HEK293 (cell line): Measurements from ENCODE around the gene POLR2L.
A peak's percentile ranks its signal among the peaks of the same experiment; 100 is the strongest.

ENCODE experiments used
- HOXC10 ChIP-seq: sonication (generic); formaldehyde crosslinking; IDR thresholded peaks from 2 replicates; pipeline ENCODE4 v1.8.1; 2023; ENCODE audit warnings: mild to moderate bottlenecking, missing genetic modification reagents
- KLF7 ChIP-seq: fragments of 450-650 bp; formaldehyde crosslinking; IDR thresholded peaks from 2 replicates; pipeline ENCODE4 v1.5.1; 2016; ENCODE audit warnings: missing biosample characterization, missing genetic modification characterization, borderline replicate concordance
- WT1 ChIP-seq: fragments of 450-650 bp; formaldehyde crosslinking; IDR thresholded peaks from 2 replicates; pipeline ENCODE4 v1.5.1; 2016; ENCODE audit warnings: missing biosample characterization, missing genetic modification characterization
- ZBTB1 ChIP-seq: fragments of 450-650 bp; formaldehyde crosslinking; IDR thresholded peaks from 2 replicates; pipeline ENCODE4 v1.5.1; 2016; ENCODE audit warnings: missing biosample characterization, missing genetic modification characterization
- ZEB2 ChIP-seq: fragments of 450-650 bp; formaldehyde crosslinking; IDR thresholded peaks from 2 replicates; pipeline ENCODE4 v1.5.1; 2016; ENCODE audit warnings: missing biosample characterization, missing genetic modification characterization
- ZFP3 ChIP-seq: fragments of 450-650 bp; formaldehyde crosslinking; IDR thresholded peaks from 2 replicates; pipeline ENCODE4 v1.5.1; 2016; ENCODE audit warnings: low read depth, missing biosample characterization, missing genetic modification characterization
- ZNF112 ChIP-seq: fragments of 450-650 bp; formaldehyde crosslinking; IDR thresholded peaks from 2 replicates; pipeline ENCODE4 v1.5.0; 2017; ENCODE audit warnings: missing biosample characterization, missing genetic modification characterization
- ZNF157 ChIP-seq: fragments of 450-650 bp; formaldehyde crosslinking; IDR thresholded peaks from 2 replicates; pipeline ENCODE4 v1.5.1; 2016; ENCODE audit warnings: missing biosample characterization, missing genetic modification characterization
- ZNF169 ChIP-seq: fragments of 450-650 bp; formaldehyde crosslinking; IDR thresholded peaks from 2 replicates; pipeline ENCODE4 v1.5.1; 2016; ENCODE audit warnings: missing biosample characterization, missing genetic modification characterization
- ZNF350 ChIP-seq: fragments of 450-650 bp; formaldehyde crosslinking; IDR thresholded peaks from 2 replicates; pipeline ENCODE4 v1.5.0; 2017; ENCODE audit warnings: missing biosample characterization, mild to moderate bottlenecking, missing genetic modification characterization
- ZNF354C ChIP-seq: fragments of 450-650 bp; formaldehyde crosslinking; IDR thresholded peaks from 2 replicates; pipeline ENCODE4 v1.5.1; 2016; ENCODE audit warnings: missing biosample characterization, missing genetic modification characterization, low read depth, borderline replicate concordance
- ZNF449 ChIP-seq: fragments of 450-650 bp; formaldehyde crosslinking; IDR thresholded peaks from 2 replicates; pipeline ENCODE4 v1.5.1; 2017; ENCODE audit warnings: missing biosample characterization, mild to moderate bottlenecking, missing genetic modification characterization, moderate library complexity
- ZNF501 ChIP-seq: fragments of 450-650 bp; formaldehyde crosslinking; IDR thresholded peaks from 2 replicates; pipeline ENCODE4 v1.5.1; 2016; ENCODE audit warnings: missing biosample characterization, missing genetic modification characterization
- ZNF530 ChIP-seq: fragments of 450-650 bp; formaldehyde crosslinking; IDR thresholded peaks from 2 replicates; pipeline ENCODE4 v1.5.1; 2016; ENCODE audit warnings: low read depth, missing biosample characterization, missing genetic modification characterization
- ZNF561 ChIP-seq: fragments of 450-650 bp; IDR thresholded peaks from 2 replicates; pipeline ENCODE4 v1.5.1; 2018; ENCODE audit warnings: missing biosample characterization, missing genetic modification characterization, borderline replicate concordance
- ZNF645 ChIP-seq: fragments of 450-650 bp; formaldehyde crosslinking; IDR thresholded peaks from 2 replicates; pipeline ENCODE4; 2016; ENCODE audit warnings: missing biosample characterization, missing genetic modification characterization
- ZSCAN4 ChIP-seq: fragments of 450-650 bp; formaldehyde crosslinking; IDR thresholded peaks from 2 replicates; pipeline ENCODE4 v1.5.1; 2017; ENCODE audit warnings: missing biosample characterization, missing genetic modification characterization
- TF ChIP-seq, protein P1 (sequence below): fragments of 450-650 bp; formaldehyde crosslinking; conservative IDR thresholded peaks from 2 replicates; pipeline ENCODE4 v1.5.1; 2016; ENCODE audit warnings: low read depth, missing biosample characterization, missing genetic modification characterization
- TF ChIP-seq, protein P2 (sequence below): fragments of 450-650 bp; IDR thresholded peaks from 2 replicates; pipeline ENCODE4 v1.5.1; 2018; ENCODE audit warnings: missing biosample characterization, mild to moderate bottlenecking, missing genetic modification characterization
- TF ChIP-seq, protein P3 (sequence below): fragments of 450-650 bp; formaldehyde crosslinking; IDR thresholded peaks from 2 replicates; pipeline ENCODE4 v1.5.0; 2017; ENCODE audit warnings: missing biosample characterization, missing genetic modification characterization, borderline replicate concordance
- TF ChIP-seq, protein P4 (sequence below): fragments of 450-650 bp; formaldehyde crosslinking; IDR thresholded peaks from 2 replicates; pipeline ENCODE4 v1.5.1; 2017; ENCODE audit warnings: missing biosample characterization, missing genetic modification characterization

Gene POLR2L

DNA sequence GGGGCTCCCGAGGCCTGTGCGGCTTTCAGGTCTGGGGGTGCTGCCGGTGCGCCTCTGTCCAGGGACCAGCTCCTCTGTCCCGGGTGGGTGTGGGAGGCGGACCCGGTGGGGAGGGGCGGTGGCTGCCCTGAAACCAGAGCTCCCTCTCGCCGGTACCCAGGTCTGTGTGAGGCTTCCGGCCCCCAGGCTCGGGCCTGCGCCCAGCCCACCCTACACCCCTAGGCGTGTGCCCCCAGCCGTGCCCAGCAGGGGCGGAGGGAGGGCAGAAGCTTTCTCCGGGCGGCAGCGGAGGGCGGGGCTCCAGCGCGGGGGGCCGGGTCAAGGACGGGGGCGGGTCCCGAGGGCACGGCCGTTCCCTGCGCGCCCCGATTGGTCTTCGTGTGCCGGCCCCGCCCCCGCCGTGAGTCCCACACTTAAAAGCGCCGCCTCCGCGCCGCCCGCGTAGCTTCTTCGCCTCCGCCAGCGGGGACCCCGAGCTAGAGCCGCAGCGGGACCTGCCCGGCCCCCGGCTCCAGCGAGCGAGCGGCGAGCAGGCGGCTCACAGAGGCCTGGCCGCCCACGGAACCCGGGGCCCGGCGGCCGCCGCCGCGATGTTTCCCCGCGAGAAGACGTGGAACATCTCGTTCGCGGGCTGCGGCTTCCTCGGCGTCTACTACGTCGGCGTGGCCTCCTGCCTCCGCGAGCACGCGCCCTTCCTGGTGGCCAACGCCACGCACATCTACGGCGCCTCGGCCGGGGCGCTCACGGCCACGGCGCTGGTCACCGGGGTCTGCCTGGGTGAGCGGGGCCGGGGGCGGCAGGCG is 23.0 kb downstream of the POLR2L start (continued):
- TF ChIP-seq, protein P1, sequence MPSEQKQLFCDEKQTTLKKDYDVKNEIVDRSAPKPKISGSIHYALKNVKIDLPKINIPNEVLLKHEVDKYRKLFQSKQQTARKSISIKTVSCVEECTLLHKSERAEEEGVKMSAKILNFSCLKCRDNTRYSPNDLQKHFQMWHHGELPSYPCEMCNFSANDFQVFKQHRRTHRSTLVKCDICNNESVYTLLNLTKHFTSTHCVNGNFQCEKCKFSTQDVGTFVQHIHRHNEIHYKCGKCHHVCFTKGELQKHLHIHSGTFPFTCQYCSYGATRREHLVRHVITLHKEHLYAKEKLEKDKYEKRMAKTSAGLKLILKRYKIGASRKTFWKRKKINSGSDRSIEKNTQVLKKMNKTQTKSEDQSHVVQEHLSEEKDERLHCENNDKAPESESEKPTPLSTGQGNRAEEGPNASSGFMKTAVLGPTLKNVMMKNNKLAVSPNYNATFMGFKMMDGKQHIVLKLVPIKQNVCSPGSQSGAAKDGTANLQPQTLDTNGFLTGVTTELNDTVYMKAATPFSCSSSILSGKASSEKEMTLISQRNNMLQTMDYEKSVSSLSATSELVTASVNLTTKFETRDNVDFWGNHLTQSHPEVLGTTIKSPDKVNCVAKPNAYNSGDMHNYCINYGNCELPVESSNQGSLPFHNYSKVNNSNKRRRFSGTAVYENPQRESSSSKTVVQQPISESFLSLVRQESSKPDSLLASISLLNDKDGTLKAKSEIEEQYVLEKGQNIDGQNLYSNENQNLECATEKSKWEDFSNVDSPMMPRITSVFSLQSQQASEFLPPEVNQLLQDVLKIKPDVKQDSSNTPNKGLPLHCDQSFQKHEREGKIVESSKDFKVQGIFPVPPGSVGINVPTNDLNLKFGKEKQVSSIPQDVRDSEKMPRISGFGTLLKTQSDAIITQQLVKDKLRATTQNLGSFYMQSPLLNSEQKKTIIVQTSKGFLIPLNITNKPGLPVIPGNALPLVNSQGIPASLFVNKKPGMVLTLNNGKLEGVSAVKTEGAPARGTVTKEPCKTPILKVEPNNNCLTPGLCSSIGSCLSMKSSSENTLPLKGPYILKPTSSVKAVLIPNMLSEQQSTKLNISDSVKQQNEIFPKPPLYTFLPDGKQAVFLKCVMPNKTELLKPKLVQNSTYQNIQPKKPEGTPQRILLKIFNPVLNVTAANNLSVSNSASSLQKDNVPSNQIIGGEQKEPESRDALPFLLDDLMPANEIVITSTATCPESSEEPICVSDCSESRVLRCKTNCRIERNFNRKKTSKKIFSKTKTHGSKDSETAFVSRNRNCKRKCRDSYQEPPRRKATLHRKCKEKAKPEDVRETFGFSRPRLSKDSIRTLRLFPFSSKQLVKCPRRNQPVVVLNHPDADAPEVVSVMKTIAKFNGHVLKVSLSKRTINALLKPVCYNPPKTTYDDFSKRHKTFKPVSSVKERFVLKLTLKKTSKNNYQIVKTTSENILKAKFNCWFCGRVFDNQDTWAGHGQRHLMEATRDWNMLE (tag by site-specific recombination) = no peak
- TF ChIP-seq WT1 = no peak
- no peak for TF ChIP-seq ZNF645 (tag by site-specific recombination)
- TF ChIP-seq, protein P2, sequence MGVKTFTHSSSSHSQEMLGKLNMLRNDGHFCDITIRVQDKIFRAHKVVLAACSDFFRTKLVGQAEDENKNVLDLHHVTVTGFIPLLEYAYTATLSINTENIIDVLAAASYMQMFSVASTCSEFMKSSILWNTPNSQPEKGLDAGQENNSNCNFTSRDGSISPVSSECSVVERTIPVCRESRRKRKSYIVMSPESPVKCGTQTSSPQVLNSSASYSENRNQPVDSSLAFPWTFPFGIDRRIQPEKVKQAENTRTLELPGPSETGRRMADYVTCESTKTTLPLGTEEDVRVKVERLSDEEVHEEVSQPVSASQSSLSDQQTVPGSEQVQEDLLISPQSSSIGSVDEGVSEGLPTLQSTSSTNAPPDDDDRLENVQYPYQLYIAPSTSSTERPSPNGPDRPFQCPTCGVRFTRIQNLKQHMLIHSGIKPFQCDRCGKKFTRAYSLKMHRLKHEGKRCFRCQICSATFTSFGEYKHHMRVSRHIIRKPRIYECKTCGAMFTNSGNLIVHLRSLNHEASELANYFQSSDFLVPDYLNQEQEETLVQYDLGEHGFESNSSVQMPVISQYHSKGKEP (tag by site-specific recombination) = no peak
- TF ChIP-seq, protein P3, sequence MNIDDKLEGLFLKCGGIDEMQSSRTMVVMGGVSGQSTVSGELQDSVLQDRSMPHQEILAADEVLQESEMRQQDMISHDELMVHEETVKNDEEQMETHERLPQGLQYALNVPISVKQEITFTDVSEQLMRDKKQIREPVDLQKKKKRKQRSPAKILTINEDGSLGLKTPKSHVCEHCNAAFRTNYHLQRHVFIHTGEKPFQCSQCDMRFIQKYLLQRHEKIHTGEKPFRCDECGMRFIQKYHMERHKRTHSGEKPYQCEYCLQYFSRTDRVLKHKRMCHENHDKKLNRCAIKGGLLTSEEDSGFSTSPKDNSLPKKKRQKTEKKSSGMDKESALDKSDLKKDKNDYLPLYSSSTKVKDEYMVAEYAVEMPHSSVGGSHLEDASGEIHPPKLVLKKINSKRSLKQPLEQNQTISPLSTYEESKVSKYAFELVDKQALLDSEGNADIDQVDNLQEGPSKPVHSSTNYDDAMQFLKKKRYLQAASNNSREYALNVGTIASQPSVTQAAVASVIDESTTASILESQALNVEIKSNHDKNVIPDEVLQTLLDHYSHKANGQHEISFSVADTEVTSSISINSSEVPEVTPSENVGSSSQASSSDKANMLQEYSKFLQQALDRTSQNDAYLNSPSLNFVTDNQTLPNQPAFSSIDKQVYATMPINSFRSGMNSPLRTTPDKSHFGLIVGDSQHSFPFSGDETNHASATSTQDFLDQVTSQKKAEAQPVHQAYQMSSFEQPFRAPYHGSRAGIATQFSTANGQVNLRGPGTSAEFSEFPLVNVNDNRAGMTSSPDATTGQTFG = no peak
- no peak for TF ChIP-seq ZBTB1 (tag by site-specific recombination)
- no peak for TF ChIP-seq ZNF354C (tag by site-specific recombination)
- TF ChIP-seq ZNF157 = no peak
- no peak for TF ChIP-seq ZNF530 (tag by site-specific recombination)
- peak; percentile 41; the same call in 1 of the 2 replicates for TF ChIP-seq ZNF561
- TF ChIP-seq ZNF112 (tag by site-specific recombination) = no peak
- no peak for TF ChIP-seq ZNF449
- no peak for TF ChIP-seq ZSCAN4 (tag by site-specific recombination)
- TF ChIP-seq ZNF501 = no peak
- TF ChIP-seq KLF7 (tag by site-specific recombination) = no peak
- 0 out of 2 replicates have a peak, but pooled peaks have one; percentile 77 for TF ChIP-seq HOXC10 (CRISPR knock-in tag)
- no peak for TF ChIP-seq ZEB2 (tag by site-specific recombination)
- no peak for TF ChIP-seq ZNF350 (tag by site-specific recombination)
- TF ChIP-seq ZNF169 (tag by site-specific recombination) = no peak
- TF ChIP-seq, protein P4, sequence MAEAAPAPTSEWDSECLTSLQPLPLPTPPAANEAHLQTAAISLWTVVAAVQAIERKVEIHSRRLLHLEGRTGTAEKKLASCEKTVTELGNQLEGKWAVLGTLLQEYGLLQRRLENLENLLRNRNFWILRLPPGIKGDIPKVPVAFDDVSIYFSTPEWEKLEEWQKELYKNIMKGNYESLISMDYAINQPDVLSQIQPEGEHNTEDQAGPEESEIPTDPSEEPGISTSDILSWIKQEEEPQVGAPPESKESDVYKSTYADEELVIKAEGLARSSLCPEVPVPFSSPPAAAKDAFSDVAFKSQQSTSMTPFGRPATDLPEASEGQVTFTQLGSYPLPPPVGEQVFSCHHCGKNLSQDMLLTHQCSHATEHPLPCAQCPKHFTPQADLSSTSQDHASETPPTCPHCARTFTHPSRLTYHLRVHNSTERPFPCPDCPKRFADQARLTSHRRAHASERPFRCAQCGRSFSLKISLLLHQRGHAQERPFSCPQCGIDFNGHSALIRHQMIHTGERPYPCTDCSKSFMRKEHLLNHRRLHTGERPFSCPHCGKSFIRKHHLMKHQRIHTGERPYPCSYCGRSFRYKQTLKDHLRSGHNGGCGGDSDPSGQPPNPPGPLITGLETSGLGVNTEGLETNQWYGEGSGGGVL (tag by site-specific recombination) = no peak
- no peak for TF ChIP-seq ZFP3 (tag by site-specific recombination)
